Kidney epithelial cell (primary cell): ENCODE measurements around the gene NOX1. TPM values are rescaled to one million over a fixed set of nuclear protein-coding genes. Genes with fewer than 3 reads are reported as not detected.

ENCODE experiments used
- DNase-seq: peaks from one replicate; pipeline ENCODE4 v3.0.0-alpha.2; 2010; ENCODE audit warnings: low read depth
- H3K27me3 ChIP-seq: 2 replicates; pipeline ENCODE4 v1.6.0; 2011; ENCODE audit warnings: low read length; ENCODE audit not compliant: control insufficient read depth, insufficient read depth
- H3K36me3 ChIP-seq: 2 replicates; pipeline ENCODE4 v1.5.1; 2011; ENCODE audit warnings: low read length; ENCODE audit not compliant: control insufficient read depth, insufficient read depth
- H3K4me3 ChIP-seq: 2 replicates; pipeline ENCODE4 v1.5.1; 2011; ENCODE audit warnings: low read depth, mild to moderate bottlenecking, control low read depth, low read length
- total RNA-seq: library from RNA; depleted of rRNA; stranded (reverse); fragments of >200 nt; gene quantifications from 2 replicates; pipeline ENCODE4 v1.2.3, GENCODE V29; 2015
- TF ChIP-seq, protein P1 (sequence below): IDR thresholded peaks from 2 replicates; pipeline ENCODE4 v1.5.1; 2011; ENCODE audit warnings: mild to moderate bottlenecking, moderate library complexity, low read length, control low read depth, inconsistent platforms; ENCODE audit not compliant: insufficient read depth, poor library complexity, severe bottlenecking

The NOX1 gene
- total RNA-seq, 1 donor from 2014 or later = not detected

GRCh38 chrX:100830547-100830946 is 43.6 kb downstream of the NOX1 start:
- DNase-seq = no peak
- H3K4me3 ChIP-seq = no peak overlapping the region
- H3K27me3 ChIP-seq = no peaks in the 10 kb centered on the region
- no peaks in the 10 kb centered on the region for H3K36me3 ChIP-seq
- TF ChIP-seq, protein P1, sequence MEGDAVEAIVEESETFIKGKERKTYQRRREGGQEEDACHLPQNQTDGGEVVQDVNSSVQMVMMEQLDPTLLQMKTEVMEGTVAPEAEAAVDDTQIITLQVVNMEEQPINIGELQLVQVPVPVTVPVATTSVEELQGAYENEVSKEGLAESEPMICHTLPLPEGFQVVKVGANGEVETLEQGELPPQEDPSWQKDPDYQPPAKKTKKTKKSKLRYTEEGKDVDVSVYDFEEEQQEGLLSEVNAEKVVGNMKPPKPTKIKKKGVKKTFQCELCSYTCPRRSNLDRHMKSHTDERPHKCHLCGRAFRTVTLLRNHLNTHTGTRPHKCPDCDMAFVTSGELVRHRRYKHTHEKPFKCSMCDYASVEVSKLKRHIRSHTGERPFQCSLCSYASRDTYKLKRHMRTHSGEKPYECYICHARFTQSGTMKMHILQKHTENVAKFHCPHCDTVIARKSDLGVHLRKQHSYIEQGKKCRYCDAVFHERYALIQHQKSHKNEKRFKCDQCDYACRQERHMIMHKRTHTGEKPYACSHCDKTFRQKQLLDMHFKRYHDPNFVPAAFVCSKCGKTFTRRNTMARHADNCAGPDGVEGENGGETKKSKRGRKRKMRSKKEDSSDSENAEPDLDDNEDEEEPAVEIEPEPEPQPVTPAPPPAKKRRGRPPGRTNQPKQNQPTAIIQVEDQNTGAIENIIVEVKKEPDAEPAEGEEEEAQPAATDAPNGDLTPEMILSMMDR = no peak

GRCh38 chrX:100830143-100830542 is 44.0 kb downstream of the NOX1 start:
- DNase-seq = no peak
- no peaks in the 10 kb centered on the region for H3K27me3 ChIP-seq
- H3K36me3 ChIP-seq = no peaks in the 10 kb centered on the region
- H3K4me3 ChIP-seq = no peak overlapping the region
- TF ChIP-seq, protein P1 = no peak

GRCh38 chrX:100829730-100830129 is 44.4 kb downstream of the NOX1 start:
- Histone ChIP-seq H3K27me3 (no peaks in the 10 kb centered on the region), H3K4me3 (no peak overlapping the region), H3K36me3 (no peaks in the 10 kb centered on the region)
- TF ChIP-seq, protein P1 = no peak
- no peak for DNase-seq

DNA sequence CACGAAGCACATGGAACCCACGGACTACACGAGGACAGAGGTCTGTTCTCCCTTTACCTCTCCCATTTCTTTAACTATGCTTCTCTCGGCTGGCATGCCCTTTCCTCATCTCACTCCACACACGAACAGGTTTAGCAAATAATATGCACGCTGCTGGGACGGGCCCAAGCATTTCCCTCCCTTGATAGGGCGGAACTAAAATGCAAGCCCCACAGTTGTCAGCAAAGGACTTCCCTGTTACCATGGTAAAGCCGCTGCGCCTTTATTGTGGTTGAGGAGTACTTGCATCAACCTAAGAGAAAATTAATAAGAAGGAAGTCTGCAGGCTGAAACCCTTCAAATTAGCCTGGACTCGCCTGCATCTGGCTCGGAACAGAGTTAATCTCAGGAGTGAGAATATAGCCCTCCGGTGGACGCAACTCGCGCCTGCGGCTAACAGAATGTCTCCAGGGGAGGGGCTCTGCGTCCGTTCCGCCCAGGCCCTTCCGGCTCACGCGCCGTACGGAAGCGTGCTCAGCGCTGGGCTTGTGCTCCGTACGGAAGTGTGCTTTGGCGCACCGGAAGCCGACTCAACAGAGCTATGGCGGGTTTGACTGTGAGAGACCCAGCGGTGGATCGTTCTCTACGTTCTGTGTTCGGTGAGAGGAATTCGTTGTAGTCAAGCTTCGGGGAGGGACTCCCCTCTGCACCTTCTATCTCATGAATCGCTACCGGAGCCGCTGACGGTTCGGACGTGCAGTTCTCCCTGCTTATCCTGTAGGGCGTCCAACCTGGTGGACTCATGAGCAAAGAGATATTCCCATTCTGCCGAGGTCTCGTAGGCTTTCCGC is 54.1 kb downstream of the NOX1 start, which contains the start of gene CSTF2:
Gene CSTF2 (plus strand): TSS at position 555 of the 830 bp plus-strand sequence. CDS start 26 bp downstream, at position 581.
- TF ChIP-seq, protein P1 = no peak
- peak; percentile 44 for DNase-seq
- no peaks in the 10 kb centered on the region for H3K36me3 ChIP-seq
- no peaks in the 10 kb centered on the region for H3K27me3 ChIP-seq
- H3K4me3 ChIP-seq = peak within 1 kb of the TSS; percentile 79

DNA sequence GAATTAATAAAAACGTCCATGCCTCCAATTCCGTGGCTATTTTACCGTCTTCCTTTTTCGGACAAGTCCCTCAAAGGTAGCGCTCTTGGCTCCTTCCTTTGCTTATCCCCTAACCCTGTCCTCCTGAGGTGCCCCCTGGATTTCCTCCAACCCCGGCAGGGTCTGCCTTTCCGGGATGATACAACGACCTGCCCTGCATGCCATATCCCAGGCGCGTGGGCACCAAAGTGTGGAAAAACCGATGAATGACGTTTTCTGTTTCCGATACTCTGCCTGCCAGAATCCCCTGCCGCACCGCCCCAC is 54.7 kb downstream of the NOX1 start:
- H3K4me3 ChIP-seq = peak overlapping the region; percentile 79
- no peak for DNase-seq
- TF ChIP-seq, protein P1 = no peak

GRCh38 chrX:100817340-100817739 is 56.8 kb downstream of the NOX1 start:
- Histone ChIP-seq H3K36me3 (no peaks in the 10 kb centered on the region), H3K4me3 (no peak overlapping the region), H3K27me3 (no peaks in the 10 kb centered on the region)
- TF ChIP-seq, protein P1 = no peak
- no peak for DNase-seq

More for the DNA sequence above, 54.7 kb downstream of the NOX1 start:
- Histone ChIP-seq H3K36me3 (no peaks in the 10 kb centered on the region), H3K27me3 (no peaks in the 10 kb centered on the region)
